ENCODE results near the gene ZIM2. TPM values are rescaled to one million over a fixed set of nuclear protein-coding genes. Genes with fewer than 3 reads are reported as not detected.

Gene ZIM2
- total and polyA plus RNA-seq, 10 of the 15 experiments (the other 5 are each of a cell fraction or from before 2014, with no cell fraction given): not detected

GRCh38 chr19:56836059-56836458 lies 4.5 kb downstream of the ZIM2 start:
- Histone ChIP-seq H4K20me1 (ENCODE audit: control insufficient read depth, insufficient read depth) (no peaks in the 10 kb centered on the region), H3K27me3 (replicated peaks in 1 of 2; ENCODE audit: control insufficient read depth in 2 of 2, insufficient read depth in 2 of 2, low read length in 1 of 2) (no peaks in the 10 kb centered on the region), H3K4me3 (no peak overlapping the region), H3K4me2 (ENCODE audit: control insufficient read depth, insufficient read depth) (no peak overlapping the region), H3K9me3 (replicated peaks; ENCODE audit: control insufficient read depth, insufficient read depth, low read length) (peaks cover 6% of the 10 kb centered on the region; the same call in 1 of the 3 replicates), H3K27ac (ENCODE audit: control insufficient read depth, insufficient read depth) (no peak overlapping the region), H3K4me1 (ENCODE audit: control insufficient read depth, insufficient read depth, low read length) (no peaks in the 10 kb centered on the region), H3K79me2 (ENCODE audit: control insufficient read depth, insufficient read depth, low read length) (no peaks in the 10 kb centered on the region), H3K9ac (ENCODE audit: control insufficient read depth, insufficient read depth, low read length) (no peak overlapping the region), H2AFZ (ENCODE audit: control insufficient read depth, low read depth, low read length) (no peak overlapping the region), H3K36me3 (ENCODE audit: control insufficient read depth in 2 of 2, insufficient read depth in 2 of 2, low read length in 1 of 2) (no peaks in the 10 kb centered on the region)
- in situ Hi-C loops (cut with MboI) (no loop called here), intact Hi-C loops (cut with micrococcal nuclease; ENCODE audit: unreplicated experiment) (no loop called here)
- no peak for FAIRE-seq
- no peak for ATAC-seq
- ChIA-PET SMC1A (ENCODE audit: uncharacterized antibody, unreplicated experiment) (no interaction called here), RAD21 (ENCODE audit: unreplicated experiment) (no interaction called here), POLR2A (no interaction called here), CTCF (no interaction called here)
- DNase-seq (ENCODE audit: low read depth, low spot score): no peak
- no TSS peak for BruUV-seq (replicated peaks)
- 64% methylated on average over 9 of the region's 9 CpGs for WGBS (ENCODE audit: insufficient coverage, insufficient replicate concordance, low lambda C conversion rate, missing lambda C conversion rate)
- TF ChIP-seq HDAC6 (IDR thresholded peaks at IDR 0.05; ENCODE audit: unreplicated experiment): no peak
- TF ChIP-seq ZSCAN29 (IDR thresholded peaks at IDR 0.05): no peak
- no peak for TF ChIP-seq ZNF592 (IDR thresholded peaks at IDR 0.05)
- no peak for TF ChIP-seq ZBED1 (IDR thresholded peaks at IDR 0.05; ENCODE audit: borderline replicate concordance)
- TF ChIP-seq HDGF (IDR thresholded peaks at IDR 0.05): no peak
- TF ChIP-seq SMC3 (IDR thresholded peaks at IDR 0.05; ENCODE audit: borderline replicate concordance, low read length): no peak
- no peak for TF ChIP-seq IRF3 (IDR thresholded peaks at IDR 0.05)
- TF ChIP-seq ZNF384 (IDR thresholded peaks at IDR 0.05; ENCODE audit: borderline replicate concordance, low read depth, low read length): no peak
- no peak for TF ChIP-seq STAT3 (IDR thresholded peaks at IDR 0.05; ENCODE audit: low read depth, low read length)
- no peak for TF ChIP-seq IRF5 (IDR thresholded peaks at IDR 0.05; ENCODE audit: borderline replicate concordance)
- no peak for TF ChIP-seq RBBP5 (conservative IDR thresholded peaks at IDR 0.05)
- TF ChIP-seq SUZ12 (IDR thresholded peaks at IDR 0.05; ENCODE audit: unreplicated experiment): no peak
- no peak for TF ChIP-seq MLLT1 (IDR thresholded peaks at IDR 0.05)
- TF ChIP-seq RFX5 (IDR thresholded peaks at IDR 0.05; ENCODE audit: low read depth, low read length): no peak
- no peak for TF ChIP-seq EZH2 (IDR thresholded peaks at IDR 0.05; ENCODE audit: borderline replicate concordance, control insufficient read depth, low read depth, low read length)
- no peak for TF ChIP-seq IKZF2 (IDR thresholded peaks at IDR 0.05)
